HG02588 (cell line): ENCODE measurements around the gene WNT4.
"Not testable (repeated sequence)": the region's sequence is repeated elsewhere in the genome, so short reads cannot be mapped to it uniquely, and the experiment has no call there.

Experiments
- ATAC-seq: cut with Tn5 transposase; IDR thresholded peaks from one replicate; pipeline ENCODE4 v1.9.1; 2021; ENCODE audit warnings: mild to moderate bottlenecking, moderate library complexity; ENCODE audit not compliant: unreplicated experiment

Gene WNT4

DNA sequence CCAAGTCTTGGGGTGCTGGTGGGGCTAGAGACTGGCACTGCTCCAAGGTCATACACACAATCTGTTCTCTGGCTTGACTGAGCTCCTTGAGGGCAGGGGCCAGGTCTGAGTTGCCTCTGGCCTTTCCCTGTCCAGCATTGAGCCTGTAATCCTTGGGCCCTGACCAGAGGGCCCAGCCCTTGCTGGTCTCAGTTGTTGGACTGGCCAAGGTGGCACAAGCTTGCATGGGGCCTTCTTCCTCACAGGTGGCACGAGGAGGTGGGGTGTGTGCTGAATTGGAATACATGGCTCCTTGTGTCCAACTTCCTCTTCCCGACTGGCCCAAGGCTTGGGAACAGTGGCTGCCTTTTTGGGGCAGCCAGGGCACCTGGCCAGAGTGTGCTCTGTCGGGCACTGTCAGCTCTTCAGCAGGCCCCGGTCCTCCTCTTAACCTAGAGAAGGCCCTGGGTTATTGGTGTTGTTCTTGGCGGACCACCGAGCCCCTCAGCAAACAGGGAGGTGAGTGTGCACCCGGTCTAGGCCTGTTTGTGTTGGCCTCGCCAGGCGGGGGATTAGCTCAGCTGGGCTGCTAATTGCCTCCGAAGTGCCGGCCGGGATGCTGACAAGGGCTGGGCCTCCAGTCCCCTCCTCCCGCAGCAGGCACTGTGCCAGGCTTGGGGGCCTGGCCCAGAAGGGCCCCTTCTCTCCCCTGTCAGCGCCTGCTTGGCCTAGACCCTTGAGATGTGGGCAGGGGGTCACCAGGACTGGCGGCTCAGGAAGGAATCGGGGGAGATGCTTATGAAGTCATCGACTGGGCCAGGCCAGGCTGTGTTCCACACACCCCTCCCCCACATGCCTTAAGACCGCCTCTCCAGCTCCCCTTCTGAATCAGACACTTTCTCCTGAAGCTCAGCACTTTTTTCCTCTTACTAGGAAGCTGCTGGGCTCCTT is 28.5 kb downstream of the WNT4 start:
- no peak for ATAC-seq

DNA sequence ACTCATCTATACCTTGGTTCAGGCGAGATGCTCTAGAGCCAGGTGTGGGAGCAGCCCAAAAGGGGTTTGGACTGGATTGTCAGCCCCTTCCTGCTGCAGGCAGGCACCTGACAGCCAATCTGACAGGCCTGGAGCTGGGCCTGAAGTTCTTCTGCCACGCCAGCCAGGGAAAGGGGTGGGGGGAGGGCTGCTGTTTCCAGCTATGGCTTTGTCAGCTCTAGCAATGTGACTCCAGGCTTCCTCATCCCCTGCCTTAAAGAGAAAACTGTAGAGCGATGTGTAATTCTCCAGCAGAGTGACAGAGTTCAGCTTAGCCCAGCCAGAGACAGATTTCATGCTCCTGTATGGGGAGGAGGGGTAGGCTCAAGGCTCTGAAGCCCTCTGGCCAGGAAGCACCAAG is 30.3 kb downstream of the WNT4 start:
- ATAC-seq: no peak

DNA sequence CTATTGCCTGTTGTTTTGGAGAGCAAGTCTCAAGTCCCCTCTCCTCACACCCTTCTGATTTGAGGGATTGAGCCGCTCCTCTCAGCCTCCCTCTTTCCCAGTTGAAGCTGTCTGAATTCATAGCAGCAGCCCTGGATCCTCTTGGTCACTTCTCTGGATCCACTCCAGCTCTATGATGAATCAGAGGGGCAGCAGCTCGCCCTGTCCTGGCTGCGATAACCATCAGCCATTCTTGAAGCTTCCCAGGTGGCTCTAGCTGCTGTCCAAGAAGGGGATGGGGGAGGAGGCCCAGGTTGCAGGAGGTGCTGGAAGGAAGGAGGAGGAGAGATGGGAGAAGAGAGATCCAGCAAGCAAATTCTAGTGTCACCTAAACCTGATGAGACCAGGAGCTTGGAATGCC is 31.3 kb downstream of the WNT4 start:
- ATAC-seq: no peak

DNA sequence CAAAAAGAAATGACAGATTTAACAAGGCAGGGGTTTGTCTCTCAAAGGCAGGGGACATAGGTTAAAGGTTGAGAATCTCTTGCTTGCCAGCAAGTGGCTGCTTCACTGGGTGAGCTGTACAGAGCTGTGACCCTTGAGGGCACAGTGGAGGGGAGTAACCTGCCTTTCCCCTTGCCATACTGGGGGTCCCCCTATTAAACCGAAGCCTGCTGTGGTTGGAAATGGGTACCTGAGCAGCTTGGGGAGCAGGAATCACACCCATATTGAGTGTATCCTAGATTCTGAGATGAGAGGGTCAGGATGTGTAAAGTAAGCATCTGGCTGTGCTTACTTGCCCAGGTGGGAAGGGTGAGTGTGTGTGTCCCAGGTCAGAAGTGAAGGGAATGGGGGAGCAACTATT is 31.8 kb downstream of the WNT4 start:
- no peak for ATAC-seq

DNA sequence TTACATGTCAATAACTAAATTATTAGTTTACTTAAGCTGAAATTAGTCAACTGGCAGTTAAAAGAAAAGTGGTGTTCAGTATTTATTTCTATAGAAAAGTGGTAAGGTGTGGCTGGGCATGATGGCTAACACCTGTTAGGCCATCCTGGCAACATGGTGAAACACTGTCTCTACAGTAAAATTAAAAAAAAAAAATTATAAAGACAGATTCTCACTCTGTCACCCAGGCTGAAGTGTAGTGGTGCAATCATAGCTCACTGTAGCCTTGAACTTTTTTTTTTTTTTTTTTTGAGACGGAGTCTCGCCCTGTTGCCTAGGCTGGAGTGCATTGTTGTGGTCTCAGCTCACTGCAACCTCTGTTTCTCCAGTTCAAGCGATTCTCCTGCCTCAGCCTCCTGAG is 32.9 kb downstream of the WNT4 start:
- no peak for ATAC-seq

DNA sequence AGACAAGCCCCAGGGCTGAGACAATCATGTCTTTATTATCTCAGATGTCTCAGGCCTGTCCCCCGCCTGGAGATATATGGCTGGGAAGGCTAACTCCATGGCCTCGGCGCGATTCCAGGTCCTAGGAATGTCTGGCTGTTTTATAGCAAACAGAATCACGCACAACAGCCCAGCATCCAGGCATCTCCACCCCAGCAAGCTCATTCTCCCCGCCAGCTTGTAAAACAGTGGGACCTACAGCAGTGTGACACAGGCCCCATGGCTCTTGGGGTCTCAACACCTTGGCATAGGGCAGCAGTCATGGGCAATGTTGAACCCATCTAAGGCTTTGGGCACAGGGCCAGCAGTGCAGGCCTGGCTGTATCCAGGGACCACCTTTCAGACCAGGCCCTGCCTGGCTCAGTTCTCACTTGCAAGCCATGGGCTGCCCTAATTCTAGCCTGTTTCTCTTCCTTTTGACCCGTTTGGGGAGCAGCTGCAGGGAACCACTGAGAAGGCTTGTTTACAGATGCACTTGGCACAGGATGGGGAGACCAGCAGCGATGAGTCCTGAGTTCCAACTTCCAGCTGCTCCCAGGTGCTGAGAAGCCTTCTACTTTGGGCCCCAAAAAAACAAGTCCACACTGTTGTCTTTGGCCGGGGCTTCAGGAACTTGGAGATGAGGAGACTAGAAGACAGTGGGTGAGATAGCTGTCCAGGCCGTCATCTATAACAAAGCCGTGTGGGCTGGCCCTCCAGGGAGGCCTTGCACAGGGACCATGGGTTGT is 34.4 kb downstream of the WNT4 start:
- no peak for ATAC-seq

DNA sequence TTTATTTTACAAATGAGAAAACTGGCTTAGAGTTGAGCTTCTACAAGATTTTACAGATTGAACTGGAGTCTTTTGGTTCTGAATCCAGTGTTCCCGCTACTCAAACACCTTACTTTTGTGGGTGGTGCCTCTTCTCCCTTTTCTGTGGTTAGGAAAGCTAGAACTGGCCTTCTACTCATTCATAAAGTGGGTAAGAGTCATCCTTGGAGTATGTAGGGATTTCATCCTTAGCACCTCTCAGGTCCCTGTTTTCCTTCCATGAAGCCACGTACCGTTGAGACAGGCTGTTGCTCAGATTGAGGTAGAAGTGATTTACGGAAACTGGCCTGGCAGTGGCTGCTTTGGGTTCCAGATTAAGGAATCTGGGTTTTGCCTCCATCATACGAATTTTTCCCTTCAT is 35.8 kb downstream of the WNT4 start:
- ATAC-seq: no peak

DNA sequence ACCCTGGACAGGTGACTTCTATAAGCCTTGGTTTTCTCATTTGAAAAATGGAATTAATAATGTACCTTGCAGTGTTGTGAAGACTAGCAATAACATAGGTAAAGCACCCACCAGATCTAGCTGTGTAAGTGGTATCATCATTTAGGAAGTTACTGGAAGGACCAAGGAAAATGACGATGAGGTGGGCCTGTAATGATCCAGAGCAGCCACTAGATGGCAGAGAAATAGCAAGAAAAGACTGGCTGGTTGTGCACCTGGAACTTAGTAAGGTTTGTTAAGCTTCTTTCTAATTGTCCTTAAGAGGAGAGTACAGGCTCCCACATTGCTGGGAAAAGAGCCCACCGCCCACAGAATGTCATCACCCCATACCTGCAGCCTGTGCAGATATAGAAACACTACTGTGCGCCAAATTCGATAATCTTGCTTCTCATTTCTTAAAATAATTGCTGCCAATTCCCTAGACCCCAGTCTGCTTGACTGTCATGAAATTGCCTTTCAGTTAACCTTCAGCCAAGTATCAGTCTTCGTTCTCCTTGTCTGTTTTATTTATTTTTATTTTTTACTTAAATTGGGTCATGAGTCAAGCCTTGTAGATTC is 37.2 kb downstream of the WNT4 start:
- no peak for ATAC-seq

DNA sequence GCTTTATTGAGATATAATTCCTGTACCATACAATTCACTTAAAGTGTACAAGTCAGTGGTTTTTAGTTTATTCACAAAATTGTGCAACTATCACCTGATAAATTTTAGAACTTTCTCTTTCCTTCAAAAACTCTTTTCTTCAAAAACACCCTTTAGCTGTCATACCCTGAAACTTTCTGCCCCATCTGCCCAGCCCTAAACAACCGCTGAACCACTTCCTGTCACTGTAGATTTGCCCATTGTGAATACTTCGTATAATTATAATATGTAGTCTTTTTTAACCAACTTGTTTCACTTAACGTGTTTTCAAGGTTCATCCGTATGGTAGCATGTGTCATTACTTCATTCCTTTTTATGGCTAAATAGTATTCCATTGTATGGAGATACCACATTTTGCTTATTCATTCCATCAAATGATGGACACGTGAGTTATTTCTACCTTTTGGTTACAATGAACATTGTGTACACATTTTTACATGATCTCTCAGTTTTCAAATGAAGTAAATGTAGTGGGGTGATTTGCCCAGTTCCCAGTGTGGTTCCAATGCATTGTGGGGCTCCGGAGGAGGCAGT is 37.9 kb downstream of the WNT4 start:
- ATAC-seq: no peak

DNA sequence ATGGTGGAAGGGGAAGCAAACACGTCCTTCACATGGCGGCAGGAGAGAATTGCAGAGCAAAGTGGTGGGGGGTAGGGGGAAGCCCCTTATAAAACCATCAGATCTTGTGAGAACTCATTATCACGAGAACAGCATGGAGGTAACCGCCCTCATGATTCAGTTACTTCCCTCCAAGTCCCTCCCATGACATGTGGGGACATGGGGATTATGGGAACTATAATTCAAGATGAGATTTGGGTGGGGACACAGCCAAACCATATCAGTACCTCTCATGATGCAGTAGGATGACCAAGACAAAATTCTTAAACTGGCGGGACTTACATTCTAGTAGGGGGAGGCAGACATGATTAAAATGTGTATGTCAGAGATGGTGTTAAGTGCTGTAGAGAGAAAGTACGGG is 38.8 kb downstream of the WNT4 start:
- no peak for ATAC-seq

DNA sequence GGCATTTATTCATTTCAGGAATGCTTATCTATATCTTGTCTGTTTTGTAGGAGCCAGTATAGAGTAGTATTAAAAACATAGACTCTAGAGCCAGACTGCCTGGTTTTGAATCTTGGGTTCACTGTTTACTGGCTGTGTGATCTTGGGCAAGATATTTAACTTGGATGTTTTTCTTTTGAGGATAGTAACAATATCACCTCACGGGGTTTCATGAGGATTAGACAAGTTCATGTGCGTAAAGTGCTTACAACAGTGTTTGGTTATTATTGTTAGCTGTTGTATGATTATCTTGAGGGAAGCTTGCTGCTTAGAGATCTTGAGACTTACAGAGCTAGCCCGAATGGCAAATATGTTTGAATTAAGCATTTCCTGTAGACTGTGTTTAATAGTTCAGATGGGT is 40.2 kb downstream of the WNT4 start:
- ATAC-seq: no peak

DNA sequence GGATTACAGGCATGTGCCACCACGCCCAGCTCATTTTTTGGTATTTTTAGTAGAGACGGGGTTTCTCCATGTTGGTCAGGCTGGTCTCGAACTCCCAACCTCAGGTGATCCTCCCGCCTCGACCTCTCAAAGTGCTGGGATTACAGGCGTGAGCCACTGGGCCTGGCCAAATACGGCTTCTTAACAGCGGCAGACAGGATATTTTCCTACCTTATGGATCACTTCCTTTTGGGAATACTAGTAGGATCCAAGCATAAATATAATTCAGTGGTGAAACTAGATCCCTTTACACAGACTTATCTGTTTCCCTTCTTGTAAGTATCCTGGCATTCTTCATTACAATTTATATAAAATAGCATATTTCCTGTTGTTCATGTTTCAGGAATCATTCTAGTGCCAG is 40.9 kb downstream of the WNT4 start:
- ATAC-seq: no peak

DNA sequence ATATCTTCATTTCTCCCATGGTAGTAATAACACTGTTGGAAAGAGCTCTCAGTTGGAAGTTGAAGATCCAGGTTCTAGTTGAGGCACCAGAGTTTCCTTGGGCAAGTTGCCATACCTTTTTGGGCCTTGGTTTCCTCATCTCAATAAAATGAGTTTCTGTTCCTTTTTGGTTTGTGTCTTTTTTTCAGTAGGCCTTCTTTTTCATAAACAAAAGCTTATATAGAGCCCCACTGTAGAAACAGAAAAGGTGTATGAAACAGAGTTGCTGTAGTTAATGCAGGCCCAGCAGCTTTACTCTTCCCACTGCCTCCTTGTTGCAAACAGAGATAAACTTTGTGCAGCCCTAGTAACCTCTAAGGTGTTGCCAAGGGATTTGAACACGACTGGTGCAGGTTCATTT is 41.7 kb downstream of the WNT4 start:
- ATAC-seq: no peak

DNA sequence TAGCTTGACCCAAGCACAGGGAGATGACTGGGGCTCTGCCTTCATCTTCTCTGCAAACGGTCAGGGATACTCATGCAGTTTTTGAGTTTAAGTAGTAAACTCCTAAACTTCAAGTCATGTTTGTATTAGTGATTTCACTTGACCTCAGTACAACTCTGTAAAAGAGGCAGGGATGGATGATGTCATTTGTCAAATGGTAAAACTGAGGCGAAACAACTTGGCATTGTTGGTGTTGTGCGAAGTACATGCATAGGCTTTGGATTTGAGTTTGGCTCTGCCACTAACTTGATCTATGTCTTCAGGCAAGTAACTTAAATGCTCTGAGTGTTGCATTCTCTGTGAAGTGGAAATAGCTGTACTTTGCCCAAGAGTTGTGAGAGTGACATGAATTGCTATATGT is 42.7 kb downstream of the WNT4 start:
- no peak for ATAC-seq

DNA sequence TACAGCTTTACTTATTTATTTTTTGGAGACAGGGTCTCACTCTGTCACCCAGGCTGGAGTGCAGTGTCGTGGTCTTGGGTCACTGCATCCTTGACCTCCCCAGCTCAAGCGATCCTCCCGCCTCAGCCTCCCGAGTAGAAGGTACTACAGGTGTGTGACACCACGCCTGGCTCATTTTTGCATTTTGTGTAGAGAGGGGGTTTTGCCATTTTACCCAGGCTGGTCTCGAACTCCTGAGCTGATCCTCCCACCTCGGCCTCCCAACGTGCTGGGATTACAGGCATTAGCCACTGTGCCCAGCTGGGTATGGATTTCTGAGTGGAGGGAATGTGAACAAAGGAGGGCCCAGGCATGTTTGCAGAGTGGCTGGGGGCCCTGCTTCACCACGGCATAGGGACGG is 44.1 kb downstream of the WNT4 start:
- ATAC-seq: no peak

DNA sequence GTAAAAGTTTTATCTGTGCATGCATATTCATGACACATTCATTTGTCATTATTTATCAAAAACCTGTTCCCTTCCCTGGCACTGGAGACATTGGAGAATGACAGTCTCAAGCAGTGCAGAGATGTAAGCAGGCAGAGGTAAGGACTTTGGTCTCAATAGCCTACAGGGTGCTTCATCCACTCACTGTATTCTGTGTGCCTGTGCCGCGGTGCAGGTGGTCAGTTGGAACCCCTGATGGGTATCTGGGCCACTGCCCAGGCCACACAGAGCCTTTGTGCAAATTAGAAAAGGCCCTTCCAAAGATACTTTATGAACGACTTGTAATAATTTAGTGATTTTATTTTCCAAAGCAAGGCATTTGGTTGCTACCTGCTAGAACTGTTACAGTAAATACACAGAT is 46.4 kb downstream of the WNT4 start:
- ATAC-seq: no peak

DNA sequence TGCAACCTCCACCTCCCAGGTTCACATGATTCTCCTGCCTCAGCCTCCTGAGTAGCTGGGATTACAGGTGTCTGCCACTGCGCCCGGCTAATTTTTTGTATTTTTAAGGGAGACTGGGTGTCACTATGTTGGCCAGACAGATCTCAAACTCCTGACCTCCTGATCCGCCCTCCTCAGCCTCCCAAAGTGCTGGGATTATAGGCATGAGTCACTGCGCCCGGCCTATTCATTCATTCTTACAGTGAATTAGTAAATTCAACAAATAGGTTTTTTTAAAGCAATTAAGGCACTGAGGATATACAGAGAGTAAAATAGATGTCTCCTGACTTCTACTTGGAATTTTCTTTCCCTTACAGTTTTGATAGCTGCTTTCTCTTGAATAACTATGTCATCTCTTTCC is 46.9 kb downstream of the WNT4 start:
- no peak for ATAC-seq

DNA sequence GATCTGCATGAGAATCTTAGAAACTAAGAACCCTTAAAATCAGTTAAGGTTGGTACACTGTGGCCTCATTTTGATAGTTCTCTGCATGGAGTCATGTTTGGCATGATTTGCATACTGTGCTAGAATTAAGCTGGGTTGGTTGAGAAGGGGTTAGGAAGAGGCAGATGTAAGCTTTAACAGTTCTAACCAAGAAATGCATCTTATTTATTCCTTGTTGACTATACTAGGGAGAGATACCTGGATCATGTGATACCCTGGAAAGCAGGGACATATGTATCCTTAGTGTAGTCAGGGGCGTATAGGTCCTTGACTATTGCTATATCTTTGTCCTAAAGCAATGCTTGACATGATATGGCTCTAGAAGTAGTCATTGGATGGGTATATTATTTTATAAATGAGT is 49.4 kb downstream of the WNT4 start:
- no peak for ATAC-seq

DNA sequence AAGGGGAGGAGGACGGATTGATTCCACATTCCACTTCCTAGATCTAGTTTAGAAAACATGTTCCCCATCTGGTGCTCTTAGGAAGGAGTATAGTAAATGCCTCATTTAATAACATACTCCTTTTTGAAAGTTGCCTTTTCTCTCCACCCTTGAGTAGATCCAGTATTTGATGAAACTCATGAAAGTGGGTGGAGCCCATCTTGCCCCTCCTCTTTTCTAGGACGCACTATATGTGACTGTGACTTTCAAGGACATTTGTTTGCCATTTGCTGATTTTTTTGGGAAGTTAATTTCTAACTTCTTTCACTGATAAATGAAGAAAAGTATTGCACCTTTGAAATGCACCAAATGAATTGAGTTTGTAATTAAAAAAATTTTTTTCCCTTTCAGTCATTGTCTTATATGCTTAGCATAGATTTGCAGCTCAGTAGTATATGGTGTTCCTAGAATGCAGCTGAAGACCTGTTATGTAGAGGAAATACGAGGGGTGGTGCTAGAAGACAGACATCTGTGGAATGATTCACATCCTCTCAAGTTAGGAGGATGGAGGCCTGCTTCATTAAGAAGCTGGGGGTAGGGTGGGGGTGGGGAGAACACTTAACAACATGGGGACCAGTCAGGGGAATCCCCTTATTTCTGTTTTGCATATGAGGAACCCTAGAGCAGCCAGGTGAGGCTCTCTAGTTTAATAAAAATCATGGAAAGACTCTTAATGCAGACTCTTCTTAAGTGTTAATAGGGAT is 50.7 kb downstream of the WNT4 start:
- ATAC-seq: not testable (repeated sequence)

DNA sequence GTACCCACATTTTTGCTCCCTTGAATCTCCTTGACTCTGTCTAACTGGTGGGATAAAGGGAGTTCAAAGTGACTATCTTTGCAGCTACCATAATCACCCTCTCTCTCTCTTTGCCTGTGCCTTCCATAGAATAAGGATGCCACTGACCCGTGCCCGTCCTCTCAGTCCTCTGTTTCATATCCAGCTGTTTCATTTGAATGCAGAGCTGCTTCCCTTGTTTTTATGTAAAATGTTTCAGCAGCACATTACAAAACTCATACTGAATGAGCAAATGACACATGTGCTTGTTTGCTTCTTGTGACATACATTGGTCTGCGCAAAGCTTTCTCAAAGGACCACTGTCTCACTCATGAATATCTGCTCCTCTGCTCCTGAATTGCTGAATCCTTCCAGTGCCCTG is 52.0 kb downstream of the WNT4 start:
- no peak for ATAC-seq

DNA sequence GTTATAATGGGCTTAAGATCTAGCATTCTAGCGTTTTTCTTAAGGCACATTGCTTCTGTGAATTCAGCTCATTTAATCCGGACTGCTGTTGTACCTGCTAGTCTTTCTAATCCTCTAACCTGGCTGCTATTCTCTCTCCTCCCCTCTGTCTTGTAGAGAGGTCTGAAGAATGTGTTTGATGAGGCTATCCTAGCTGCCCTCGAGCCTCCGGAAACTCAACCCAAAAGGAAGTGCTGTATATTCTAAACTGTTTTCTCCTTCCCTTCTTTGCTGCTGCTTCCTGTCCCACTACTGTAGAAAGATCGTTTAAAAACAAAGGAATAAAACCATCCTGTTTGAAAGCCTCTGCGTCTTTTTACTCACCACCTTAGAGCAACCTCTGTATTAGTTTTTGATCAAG is 53.1 kb downstream of the WNT4 start:
- no peak for ATAC-seq
